Neural cell (in vitro differentiated cells): ENCODE measurements around the gene NKAIN4. TPM values are rescaled to one million over a fixed set of nuclear protein-coding genes. Genes with fewer than 3 reads are reported as not detected.

Experiments used
- H2AFZ ChIP-seq: fragments of 200-600, 300-800 bp; sonication (generic), shearing (Covaris generic); 2 replicates; pipeline ENCODE4 v1.6.0; 2014; ENCODE audit warnings: low read depth, mild to moderate bottlenecking, antibody characterized with exemption, low read length, moderate library complexity
- H3F3A ChIP-seq: fragments of 200-600 bp; shearing (Covaris generic); 2 replicates; pipeline ENCODE4 v1.6.1; 2016; ENCODE audit warnings: mild to moderate bottlenecking, moderate library complexity, mixed read lengths, antibody characterized with exemption, low read length; ENCODE audit not compliant: insufficient read depth, poor library complexity, severe bottlenecking
- H3K27ac ChIP-seq: fragments of 200-600, 300-800 bp; sonication (generic), shearing (Covaris generic); 2 replicates; pipeline ENCODE4 v1.5.1; 2014; ENCODE audit warnings: mild to moderate bottlenecking, low read length, moderate library complexity
- H3K27me3 ChIP-seq: fragments of 300-800, 200-600 bp; sonication (generic), shearing (Covaris generic); 2 replicates; pipeline ENCODE4 v1.6.0; 2014; ENCODE audit warnings: mild to moderate bottlenecking, low read depth, low read length, moderate library complexity; ENCODE audit not compliant: insufficient read depth
- H3K36me3 ChIP-seq: fragments of 300-800, 200-600 bp; sonication (generic), shearing (Covaris generic); 2 replicates; pipeline ENCODE4 v1.5.1; 2014; ENCODE audit warnings: mild to moderate bottlenecking, antibody characterized with exemption, low read length, moderate library complexity; ENCODE audit not compliant: insufficient read depth
- H3K4me2 ChIP-seq: fragments of 300-800, 200-600 bp; sonication (generic), shearing (Covaris generic); 2 replicates; pipeline ENCODE4 v1.6.0; 2014; ENCODE audit warnings: mild to moderate bottlenecking, low read length
- H3K4me3 ChIP-seq: fragments of 300-800, 200-600 bp; sonication (generic), shearing (Covaris generic); 2 replicates; pipeline ENCODE4 v1.5.1; 2014; ENCODE audit warnings: mild to moderate bottlenecking, low read length, moderate library complexity
- H3K79me2 ChIP-seq: fragments of 200-600 bp; shearing (Covaris generic); replicated peaks from 2 replicates; pipeline ENCODE4 v1.6.0; 2014; ENCODE audit warnings: mild to moderate bottlenecking, low read length, moderate library complexity; ENCODE audit not compliant: insufficient read depth
- H3K9ac ChIP-seq: fragments of 300-800, 200-600 bp; sonication (generic), shearing (Covaris generic); 2 replicates; pipeline ENCODE4 v1.6.1; 2016; ENCODE audit warnings: mild to moderate bottlenecking, low read length, mixed read lengths
- H3K9me2 ChIP-seq: fragments of 200-600 bp; shearing (Covaris generic); 2 replicates; pipeline ENCODE4 v1.6.1; 2016; ENCODE audit warnings: mild to moderate bottlenecking, low read length, mixed read lengths; ENCODE audit not compliant: insufficient read depth
- H3K9me3 ChIP-seq: fragments of 200-600, 300-800 bp; sonication (generic), shearing (Covaris generic); 2 replicates; pipeline ENCODE4 v1.6.1; 2016; ENCODE audit warnings: mild to moderate bottlenecking, mixed run types, low read length, moderate library complexity, mixed read lengths
- H4K20me1 ChIP-seq: fragments of 200-600 bp; shearing (Covaris generic); 2 replicates; pipeline ENCODE4 v1.6.1; 2016; ENCODE audit warnings: mild to moderate bottlenecking, mixed run types; ENCODE audit not compliant: insufficient read depth
- CTCF ChIP-seq: fragments of 450-650 bp; IDR thresholded peaks from 2 replicates; pipeline ENCODE4 v1.5.1; 2014; ENCODE audit warnings: antibody characterized with exemption, mild to moderate bottlenecking, moderate library complexity; ENCODE audit not compliant: poor library complexity, severe bottlenecking
- EP300 ChIP-seq: fragments of 450-650 bp; conservative IDR thresholded peaks from 2 replicates; pipeline ENCODE4 v1.6.1; 2014; ENCODE audit warnings: antibody characterized with exemption, mild to moderate bottlenecking, moderate library complexity; ENCODE audit not compliant: poor library complexity, severe bottlenecking
- EZH2 ChIP-seq: fragments of 200-600, 300-800 bp; shearing (Covaris generic), sonication (generic); IDR thresholded peaks from 2 replicates; pipeline ENCODE4 v1.6.1; 2014; ENCODE audit warnings: antibody characterized with exemption, low read length, borderline replicate concordance, mild to moderate bottlenecking; ENCODE audit not compliant: insufficient read depth, poor library complexity, severe bottlenecking
- MXI1 ChIP-seq: fragments of 450-650 bp; conservative IDR thresholded peaks from 2 replicates; pipeline ENCODE4 v1.6.1; 2014; ENCODE audit warnings: antibody characterized with exemption, mild to moderate bottlenecking; ENCODE audit not compliant: poor library complexity, severe bottlenecking
- POLR2AphosphoS5 ChIP-seq: IDR thresholded peaks from 2 replicates; pipeline ENCODE4 v1.6.1; 2012
- RAD21 ChIP-seq: fragments of 450-650 bp; conservative IDR thresholded peaks from 2 replicates; pipeline ENCODE4 v1.6.1; 2014; ENCODE audit warnings: antibody characterized with exemption, mild to moderate bottlenecking, moderate library complexity
- REST ChIP-seq: IDR thresholded peaks from 2 replicates; pipeline ENCODE4 v1.6.1; 2012; ENCODE audit warnings: borderline replicate concordance
- SMC3 ChIP-seq: fragments of 450-650 bp; conservative IDR thresholded peaks from 2 replicates; pipeline ENCODE4 v1.6.1; 2014; ENCODE audit warnings: antibody characterized with exemption, mild to moderate bottlenecking, moderate library complexity; ENCODE audit not compliant: poor library complexity
- TAF1 ChIP-seq: IDR thresholded peaks from 2 replicates; pipeline ENCODE4 v1.6.1; 2012; ENCODE audit warnings: low read depth
- polyA plus RNA-seq: library from polyadenylated mRNA; depleted of rRNA; stranded (reverse); fragments of >200 nt; gene quantifications from 2 replicates; pipeline ENCODE4 v1.2.3, GENCODE V29; 2014

Gene NKAIN4
- polyA plus RNA-seq, 1 donor from 2014 or later = 11.2 TPM

- no peaks in the 10 kb centered on the region for H3K9me2 ChIP-seq
- no peak overlapping the region for H3K27ac ChIP-seq
- no peak for TF ChIP-seq CTCF
- no peak for TF ChIP-seq POLR2AphosphoS5
- TF ChIP-seq RAD21 = no peak
- TF ChIP-seq MXI1 = no peak
- TF ChIP-seq EZH2 = no peak
- TF ChIP-seq EP300 = no peak
- no peak for TF ChIP-seq REST
- no peak for TF ChIP-seq SMC3
- no peak for TF ChIP-seq TAF1
- H3K79me2 ChIP-seq = no peaks in the 10 kb centered on the region
- H3K9me3 ChIP-seq = no peaks in the 10 kb centered on the region
- no peak overlapping the region for H3K9ac ChIP-seq
- no peak overlapping the region for H3K4me2 ChIP-seq
- no peak overlapping the region for H3K4me3 ChIP-seq
- no peaks in the 10 kb centered on the region for H3K27me3 ChIP-seq
- H4K20me1 ChIP-seq = no peaks in the 10 kb centered on the region
- H2AFZ ChIP-seq = no peak overlapping the region
- no peaks in the 10 kb centered on the region for H3K36me3 ChIP-seq
- no peaks in the 10 kb centered on the region for H3F3A ChIP-seq
Observed at GRCh38 chr20:63293456-63293855, 39.2 kb upstream of the NKAIN4 start.

GRCh38 chr20:63292904-63293303 lies 38.6 kb upstream of the NKAIN4 start, which contains the start of gene COL20A1:
COL20A1 (plus strand) TSS chr20:63293186; CDS start chr20:63295108, 1,922 bp downstream.
- H3K27ac ChIP-seq = no peak within 1 kb of the TSS
- no peaks in the 10 kb centered on the region for H3K9me2 ChIP-seq
- no peaks in the 10 kb centered on the region for H4K20me1 ChIP-seq
- H3K9me3 ChIP-seq = no peaks in the 10 kb centered on the region
- H3K4me2 ChIP-seq = no peak within 1 kb of the TSS
- H2AFZ ChIP-seq = no peak within 1 kb of the TSS
- no peaks in the 10 kb centered on the region for H3K79me2 ChIP-seq
- no peak within 1 kb of the TSS for H3K4me3 ChIP-seq
- H3K27me3 ChIP-seq = no peaks in the 10 kb centered on the region
- H3K36me3 ChIP-seq = no peaks in the 10 kb centered on the region
- H3K9ac ChIP-seq = no peak within 1 kb of the TSS
- no peak for TF ChIP-seq TAF1
- TF ChIP-seq EP300 = no peak
- no peak for TF ChIP-seq SMC3
- TF ChIP-seq CTCF = no peak
- TF ChIP-seq POLR2AphosphoS5 = no peak
- no peak for TF ChIP-seq EZH2
- no peak for TF ChIP-seq MXI1
- no peak for TF ChIP-seq RAD21
- no peak for TF ChIP-seq REST
- no peaks in the 10 kb centered on the region for H3F3A ChIP-seq
